NCI-H69 (cell line): Measurements from ENCODE around the gene SLC2A4RG.

Source experiments
- DNase-seq: peaks from one replicate; lab custom pipeline; 2025; lab: John Stamatoyannopoulos, UW

The SLC2A4RG gene

DNA sequence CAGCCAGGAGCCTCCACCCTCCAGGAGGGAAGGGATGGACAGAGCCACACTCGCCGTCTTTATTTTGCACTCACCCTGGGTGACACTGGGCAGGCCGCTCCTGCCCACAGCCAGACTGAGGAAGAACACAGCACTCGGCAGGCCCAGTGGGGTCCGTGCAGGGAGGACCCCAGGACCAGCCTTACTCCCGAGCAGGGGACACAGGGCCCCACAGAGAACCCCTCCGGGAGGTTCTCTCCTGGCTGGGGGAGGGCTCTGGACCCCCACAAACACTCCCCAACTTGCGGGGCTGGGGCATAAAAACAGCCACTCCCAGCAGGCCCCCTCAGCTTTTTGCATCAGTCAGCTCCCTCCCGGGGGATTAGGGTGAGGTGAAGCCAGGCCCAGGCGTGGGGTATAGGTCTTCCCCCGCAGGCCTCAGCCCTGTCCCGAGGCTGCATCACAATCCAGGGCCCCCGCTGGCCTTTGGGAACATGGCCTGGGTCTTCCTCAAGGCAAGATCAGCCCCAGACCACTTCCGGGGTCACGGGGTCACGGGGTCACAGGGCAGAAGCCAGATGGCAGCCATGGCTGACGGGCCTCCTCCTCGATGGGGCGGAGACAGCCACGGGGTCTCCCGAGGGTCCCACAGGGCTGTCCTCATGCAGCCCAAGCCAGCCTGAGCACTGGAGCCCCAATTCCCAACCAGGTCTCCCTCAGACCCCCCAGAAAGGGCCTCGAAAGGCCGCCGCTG is 39.9 kb upstream of the SLC2A4RG start:
- DNase-seq = no peak

DNA sequence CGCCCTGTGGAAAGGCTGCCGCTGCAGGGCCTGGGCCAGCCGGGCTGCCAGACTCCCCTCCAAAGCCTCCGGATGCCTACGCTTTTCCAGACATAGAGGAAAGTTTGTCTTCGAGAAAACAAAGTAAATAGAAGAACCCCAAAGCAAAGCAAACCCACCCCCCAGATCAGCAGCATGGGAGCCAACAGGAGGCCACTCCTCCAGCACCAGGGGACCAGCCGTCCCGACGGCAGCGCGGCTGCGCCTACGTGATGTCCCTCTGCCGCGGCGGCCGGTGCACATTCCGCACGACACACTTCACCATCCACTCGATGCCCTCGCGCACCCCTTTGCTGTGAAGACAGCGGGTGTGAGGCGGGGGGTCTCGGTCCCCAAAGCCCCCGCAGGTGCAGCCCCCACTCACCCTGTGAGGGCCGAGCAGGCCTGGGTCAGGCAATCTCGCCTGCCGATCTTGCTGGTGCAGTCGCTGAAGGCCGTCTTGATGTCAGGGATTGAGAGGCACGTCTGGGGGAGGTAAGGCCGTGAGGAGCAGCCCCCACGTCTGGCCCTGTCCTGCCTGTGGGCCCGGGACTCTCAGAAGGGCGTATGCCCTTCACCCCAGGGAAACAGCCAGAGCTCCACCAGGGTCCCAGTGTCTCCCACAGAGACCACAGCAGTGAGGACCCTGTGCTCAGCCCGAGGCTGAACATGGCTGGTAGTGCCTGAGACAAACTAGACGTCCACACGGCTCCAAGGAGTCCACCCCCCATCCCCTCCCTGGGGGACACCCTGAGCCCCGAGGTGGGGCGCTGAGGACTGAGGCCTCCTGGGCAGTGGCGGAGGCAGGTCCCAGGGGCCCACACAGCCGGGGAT is 39.2 kb upstream of the SLC2A4RG start:
- DNase-seq = no peak

- DNase-seq = no peak
These were observed 38.6 kb upstream of the SLC2A4RG start for GRCh38 chr20:63701051-63701328.

DNA sequence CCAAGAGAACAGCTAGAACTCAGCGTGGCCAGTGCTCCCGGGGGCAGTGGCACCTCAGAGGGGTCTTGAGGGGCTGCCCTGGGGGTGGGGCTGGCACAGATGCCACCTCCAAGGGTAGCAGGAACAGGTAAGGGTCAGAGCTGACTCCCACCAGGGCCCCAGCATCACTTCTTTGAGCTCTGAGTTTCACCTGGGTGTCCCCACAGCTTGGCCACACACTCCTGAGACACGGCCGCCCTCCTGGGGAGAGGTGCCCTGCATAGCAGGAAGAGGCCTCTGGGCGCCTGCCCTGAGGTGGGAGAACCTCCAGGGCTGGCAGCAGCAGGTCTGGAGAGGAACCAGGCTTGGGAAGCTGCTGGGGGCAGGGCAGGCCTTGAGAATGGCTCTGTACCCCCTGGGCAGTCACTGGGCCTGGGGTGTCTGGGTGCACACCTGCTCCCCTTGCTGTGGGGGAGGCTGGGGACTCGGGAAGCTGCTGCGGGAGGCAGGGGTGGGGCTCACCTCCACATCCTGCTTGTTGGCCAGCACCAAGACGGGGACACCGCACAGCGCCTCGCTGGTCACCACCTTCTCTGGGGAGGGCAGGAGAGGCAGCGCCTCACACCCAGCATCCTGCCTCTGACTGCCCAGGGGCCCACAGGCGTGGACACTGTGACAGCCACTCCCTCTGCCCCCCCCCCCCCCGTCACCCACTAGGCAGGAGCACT is 38.1 kb upstream of the SLC2A4RG start:
- peak; percentile 17 for DNase-seq

- DNase-seq = no peak
These were observed 37.4 kb upstream of the SLC2A4RG start for GRCh38 chr20:63702036-63702665.

GRCh38 chr20:63702751-63703470 is 36.7 kb upstream of the SLC2A4RG start:
- no peak for DNase-seq

GRCh38 chr20:63703471-63703975 is 36.1 kb upstream of the SLC2A4RG start:
- DNase-seq = no peak

GRCh38 chr20:63703976-63704748 is 35.4 kb upstream of the SLC2A4RG start:
- DNase-seq = no peak

DNA sequence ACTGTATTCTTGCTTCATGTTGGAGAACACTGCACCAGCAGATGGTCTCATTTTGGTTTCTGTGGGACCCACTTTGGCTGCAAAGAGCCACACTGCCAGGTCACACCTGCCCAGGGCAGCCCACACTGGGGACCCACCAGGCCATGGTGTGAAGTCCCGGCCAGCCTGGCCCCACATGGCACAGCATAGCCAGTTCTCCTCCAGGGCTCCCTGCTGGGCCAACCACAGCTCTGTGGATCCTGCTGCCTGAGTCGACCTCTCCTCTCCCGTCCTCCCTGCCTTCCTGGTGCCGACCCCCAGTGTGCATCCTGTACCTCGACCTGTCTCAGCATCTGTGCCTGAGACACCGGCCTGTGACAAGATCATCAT is 34.8 kb upstream of the SLC2A4RG start:
- no peak for DNase-seq

DNA sequence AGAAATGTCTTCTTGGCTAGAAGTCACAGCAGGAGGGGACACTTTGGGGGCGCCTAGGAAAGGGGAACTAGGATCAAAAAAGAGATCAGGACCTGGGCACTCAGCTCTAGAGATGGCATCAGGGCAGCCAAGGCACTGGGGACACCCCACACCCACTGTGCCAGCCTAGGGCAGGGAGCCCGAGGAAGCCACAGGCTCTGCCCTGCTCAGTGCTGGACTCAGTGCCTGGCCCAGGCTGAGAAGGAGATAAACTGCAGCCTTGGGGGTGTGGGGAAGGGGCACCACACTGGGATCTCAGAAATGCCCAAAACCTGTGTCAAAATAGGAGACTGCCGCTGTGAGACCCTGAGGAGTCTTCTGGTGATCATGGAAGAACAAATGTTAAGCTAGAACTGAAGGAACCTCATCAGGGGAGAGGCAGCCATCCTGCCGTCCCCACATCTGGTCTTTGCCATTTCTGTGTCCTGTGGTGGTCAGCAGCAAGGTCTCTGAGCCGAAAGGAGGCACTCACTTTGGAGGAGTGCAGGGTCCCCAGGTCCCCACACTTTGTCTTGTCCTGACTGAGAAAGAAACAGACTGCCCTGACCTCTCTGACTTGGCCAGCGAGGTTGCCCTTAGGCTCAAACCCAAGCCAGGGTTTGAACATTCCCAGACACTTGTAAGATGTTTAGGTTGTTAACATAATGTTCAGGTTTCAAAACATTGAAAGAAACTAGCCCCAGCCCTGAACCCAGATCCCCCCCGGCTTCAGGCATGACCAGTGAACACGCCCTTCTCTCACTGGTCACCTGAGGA is 34.1 kb upstream of the SLC2A4RG start:
- no peak for DNase-seq

GRCh38 chr20:63706027-63706695 is 33.4 kb upstream of the SLC2A4RG start:
- no peak for DNase-seq

DNA sequence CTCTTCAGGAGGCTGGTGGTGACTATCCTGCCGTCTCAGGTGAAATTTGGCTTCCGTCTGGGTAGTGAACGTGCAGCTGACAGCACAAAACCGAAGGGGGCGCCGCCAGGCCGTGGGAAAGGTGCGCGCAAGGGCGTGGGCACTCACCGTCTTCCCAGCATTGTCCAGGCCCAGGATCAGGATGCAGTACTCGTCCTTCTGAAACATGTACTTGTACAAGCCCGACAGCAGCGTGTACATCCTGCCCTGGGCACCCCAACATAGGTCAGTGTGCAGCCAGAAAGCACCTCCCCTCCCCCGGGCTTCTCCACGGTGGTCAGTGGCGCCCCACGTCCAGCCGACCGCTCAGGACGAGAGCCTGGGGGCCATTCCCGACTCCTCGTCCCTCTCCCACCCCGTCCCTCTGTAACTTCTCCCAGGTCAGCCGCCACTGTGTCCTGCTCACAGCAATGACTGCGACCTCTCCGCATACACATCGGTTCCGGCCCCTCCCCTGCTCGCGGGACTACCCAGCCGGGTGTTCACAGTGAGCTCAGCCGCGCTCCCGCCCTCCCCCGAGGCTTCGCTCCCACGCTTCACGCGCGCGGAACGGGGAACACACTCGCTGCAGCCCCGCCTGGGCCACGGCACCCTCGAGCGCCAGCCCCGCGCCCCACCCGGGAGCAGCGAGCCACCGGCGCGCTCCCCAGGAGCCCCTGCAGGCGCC is 32.6 kb upstream of the SLC2A4RG start:
- DNase-seq = peak; percentile 34

GRCh38 chr20:63707558-63708300 is 31.8 kb upstream of the SLC2A4RG start, which contains the start of the genes ARFRP1 and ZGPAT:
TSS of gene ARFRP1 (minus strand) at chr20:63707976. CDS start at chr20:63707091, 885 bp downstream.
TSS of gene ZGPAT (plus strand) at chr20:63708039. CDS start at chr20:63708581, 542 bp downstream.
- peak; percentile 85 for DNase-seq

DNA sequence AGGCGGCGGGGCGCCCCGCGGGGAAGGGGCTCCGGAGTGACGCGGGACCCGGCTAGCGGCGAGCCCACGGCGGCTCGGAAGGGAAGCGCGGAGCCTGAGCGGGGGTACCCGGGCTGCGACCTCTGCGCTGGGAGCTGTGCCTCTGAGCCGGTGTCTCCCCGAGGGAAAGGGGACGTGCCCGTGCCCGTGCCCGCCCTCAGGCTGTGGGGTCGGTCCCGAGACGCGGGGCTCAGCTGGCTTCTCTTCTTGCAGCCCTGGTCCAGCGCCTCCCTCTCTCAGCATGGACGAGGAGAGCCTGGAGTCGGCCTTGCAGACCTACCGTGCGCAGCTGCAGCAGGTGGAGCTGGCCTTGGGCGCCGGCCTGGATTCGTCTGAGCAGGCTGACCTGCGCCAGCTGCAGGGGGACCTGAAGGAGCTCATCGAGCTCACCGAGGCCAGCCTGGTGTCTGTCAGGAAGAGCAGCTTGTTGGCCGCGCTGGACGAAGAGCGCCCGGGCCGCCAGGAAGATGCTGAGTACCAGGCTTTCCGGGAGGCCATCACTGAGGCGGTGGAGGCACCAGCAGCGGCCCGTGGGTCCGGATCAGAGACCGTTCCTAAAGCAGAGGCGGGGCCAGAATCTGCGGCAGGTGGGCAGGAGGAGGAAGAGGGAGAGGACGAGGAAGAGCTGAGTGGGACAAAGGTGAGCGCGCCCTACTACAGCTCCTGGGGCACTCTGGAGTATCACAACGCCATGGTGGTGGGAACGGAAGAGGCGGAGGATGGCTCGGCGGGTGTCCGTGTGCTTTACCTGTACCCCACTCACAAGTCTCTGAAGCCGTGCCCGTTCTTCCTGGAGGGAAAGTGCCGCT is 31.1 kb upstream of the SLC2A4RG start:
- peak; percentile 31 for DNase-seq

GRCh38 chr20:63709149-63709527 is 30.4 kb upstream of the SLC2A4RG start:
- DNase-seq = no peak

DNA sequence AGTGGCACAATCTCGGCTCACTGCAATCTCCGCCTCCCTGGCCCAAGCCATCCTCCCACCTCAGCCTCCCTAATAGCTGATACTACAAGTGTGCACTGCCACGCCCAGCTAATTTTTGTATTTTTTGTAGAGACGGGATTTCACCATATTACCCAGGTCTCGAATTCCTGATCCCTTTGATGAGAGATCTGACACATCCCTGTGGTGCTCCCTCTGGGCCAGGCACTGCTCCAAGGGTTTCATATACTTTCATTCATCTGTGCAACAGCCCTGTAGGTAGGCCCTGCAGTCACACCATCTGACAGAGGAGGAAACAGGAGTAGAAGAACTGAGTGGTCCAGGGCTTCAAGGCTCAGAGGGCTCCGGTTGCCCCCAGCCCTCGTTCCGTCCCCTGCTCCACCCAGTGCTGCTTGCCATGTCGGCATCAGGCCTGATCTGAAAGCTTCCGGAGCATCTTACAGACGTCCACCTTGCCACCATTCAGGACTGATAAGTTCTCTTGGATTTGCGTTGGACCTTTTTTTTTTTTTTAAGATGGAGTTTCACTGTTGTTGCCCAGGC is 28.4 kb upstream of the SLC2A4RG start:
- no peak for DNase-seq

- no peak for DNase-seq
These were observed 27.4 kb upstream of the SLC2A4RG start for GRCh38 chr20:63712191-63712590.
